Gastroesophageal sphincter (tissue), 4 donors: ENCODE data around the gene ALDH3B1. TPM values are rescaled to one million over a fixed set of nuclear protein-coding genes. Genes with fewer than 3 reads are reported as not detected.

Experiments
- ATAC-seq: fragments of 150-250 bp; one replicate; pipeline ENCODE4 v1.9.1; 2016; ENCODE audit warnings: mild to moderate bottlenecking, moderate library complexity
- H3K27ac ChIP-seq, 4 donors: fragments of 200-600 bp; sonication (generic) in 3 of 4; 1 replicate in 3 of 4; 2 replicates in 1 of 4; pipeline ENCODE4 v1.5.1; 2016 to 2019
- H3K27me3 ChIP-seq: fragments of 200-600 bp; sonication (generic); one replicate; pipeline ENCODE4 v1.5.1; 2019
- H3K36me3 ChIP-seq, 2 donors: fragments of 200-600 bp; sonication (generic); one replicate each; pipeline ENCODE4 v1.5.1; 2019; ENCODE audit warnings: control low read depth in 1 of 2
- H3K4me1 ChIP-seq, 3 donors: fragments of 200-600 bp; sonication (generic); 1 replicate in 2 of 3; 2 replicates in 1 of 3; pipeline ENCODE4 v1.5.1; 2016 to 2019; ENCODE audit warnings: control low read depth in 2 of 3
- H3K4me3 ChIP-seq, 2 donors: fragments of 200-600 bp; sonication (generic); one replicate each; pipeline ENCODE4 v1.5.1; 2019; ENCODE audit warnings: mild to moderate bottlenecking in 1 of 2, moderate library complexity in 1 of 2
- H3K9me3 ChIP-seq, 3 donors: fragments of 200-600 bp; sonication (generic); one replicate each; pipeline ENCODE4 v1.5.1; 2017 to 2019; ENCODE audit warnings: control low read depth in 2 of 3
- EP300 ChIP-seq: sonication (generic); formaldehyde crosslinking; IDR thresholded peaks from one replicate; pipeline ENCODE4 v1.6.1; 2017; ENCODE audit warnings: antibody characterized with exemption, mild to moderate bottlenecking
- POLR2A ChIP-seq, 2 donors: fragments of 450-650 bp; IDR thresholded peaks; one replicate each; pipeline ENCODE4 v1.6.1; 2017; ENCODE audit warnings: antibody characterized with exemption in 2 of 2, mild to moderate bottlenecking in 2 of 2, moderate library complexity in 1 of 2
- POLR2AphosphoS5 ChIP-seq: sonication (generic); formaldehyde crosslinking; IDR thresholded peaks from one replicate; pipeline ENCODE4 v1.6.1; 2017; ENCODE audit warnings: antibody characterized with exemption
- WGBS, 2 donors: methylation state at CpG; one replicate each; pipeline ENCODE4 v1.1.5; 2018; ENCODE audit warnings: low coverage in 1 of 2; 5-methylcytosine and 5-hydroxymethylcytosine counted together
- total RNA-seq, 4 donors: library from RNA; depleted of rRNA; stranded (reverse); fragments of >200 nt; gene quantifications; one replicate each; pipeline ENCODE4 v1.1.0, GENCODE V29; 2016
- TF ChIP-seq, protein P1 (sequence below), 4 experiments: fragments of 200-600 bp in 2 of 4; fragments of 450-650 bp in 2 of 4; sonication (generic) in 1 of 4; IDR thresholded peaks; one replicate each; pipeline ENCODE4 v1.5.1; 2017 to 2019; ENCODE audit warnings: antibody characterized with exemption in 4 of 4, mild to moderate bottlenecking in 2 of 4, moderate library complexity in 2 of 4

ALDH3B1 gene
- total RNA-seq, 4 donors from 2014 or later = 6.4 to 15.1 (median 11.2) TPM

- no peaks in the 10 kb centered on the region for H3K9me3 ChIP-seq
- whole genome bisulfite sequencing, 2 donors = 87% methylated on average over 2 of the region's 3 CpGs; no CpG with 5 or more reads in 1 of the 2 donors
- no peaks in the 10 kb centered on the region for H3K27me3 ChIP-seq
- no peak overlapping the region for H3K4me3 ChIP-seq
- H3K4me1 ChIP-seq = no peaks in the 10 kb centered on the region
- H3K27ac ChIP-seq = no peak overlapping the region
- no peak for ATAC-seq
- peaks cover 0 to 100% of the 10 kb centered on the region in 2 donors for H3K36me3 ChIP-seq
- TF ChIP-seq, protein P1, sequence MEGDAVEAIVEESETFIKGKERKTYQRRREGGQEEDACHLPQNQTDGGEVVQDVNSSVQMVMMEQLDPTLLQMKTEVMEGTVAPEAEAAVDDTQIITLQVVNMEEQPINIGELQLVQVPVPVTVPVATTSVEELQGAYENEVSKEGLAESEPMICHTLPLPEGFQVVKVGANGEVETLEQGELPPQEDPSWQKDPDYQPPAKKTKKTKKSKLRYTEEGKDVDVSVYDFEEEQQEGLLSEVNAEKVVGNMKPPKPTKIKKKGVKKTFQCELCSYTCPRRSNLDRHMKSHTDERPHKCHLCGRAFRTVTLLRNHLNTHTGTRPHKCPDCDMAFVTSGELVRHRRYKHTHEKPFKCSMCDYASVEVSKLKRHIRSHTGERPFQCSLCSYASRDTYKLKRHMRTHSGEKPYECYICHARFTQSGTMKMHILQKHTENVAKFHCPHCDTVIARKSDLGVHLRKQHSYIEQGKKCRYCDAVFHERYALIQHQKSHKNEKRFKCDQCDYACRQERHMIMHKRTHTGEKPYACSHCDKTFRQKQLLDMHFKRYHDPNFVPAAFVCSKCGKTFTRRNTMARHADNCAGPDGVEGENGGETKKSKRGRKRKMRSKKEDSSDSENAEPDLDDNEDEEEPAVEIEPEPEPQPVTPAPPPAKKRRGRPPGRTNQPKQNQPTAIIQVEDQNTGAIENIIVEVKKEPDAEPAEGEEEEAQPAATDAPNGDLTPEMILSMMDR (IDR thresholded peaks at IDR 0.05) = no peak
- TF ChIP-seq POLR2AphosphoS5 (no peak), EP300 (no peak), POLR2A (IDR thresholded peaks at IDR 0.05) (no peak)
These were observed 56.6 kb downstream of the ALDH3B1 start for GRCh38 chr11:68066742-68067141.

GRCh38 chr11:68067991-68068390, 57.9 kb downstream of the ALDH3B1 start:
- Histone ChIP-seq H3K4me3 (no peak overlapping the region), H3K27me3 (no peaks in the 10 kb centered on the region), H3K36me3 (peaks cover 0 to 100% of the 10 kb centered on the region in 2 donors), H3K27ac (no peak overlapping the region), H3K4me1 (no peaks in the 10 kb centered on the region), H3K9me3 (no peaks in the 10 kb centered on the region)
- WGBS, 2 donors = 83 to 89% methylated on average over 4 to 5 of the region's 5 CpGs
- ATAC-seq = no peak
- no peak for TF ChIP-seq EP300
- TF ChIP-seq, protein P1 (IDR thresholded peaks at IDR 0.05) = no peak
- no peak for TF ChIP-seq POLR2A (IDR thresholded peaks at IDR 0.05)
- TF ChIP-seq POLR2AphosphoS5 = no peak

GRCh38 chr11:68071281-68072048, 61.3 kb downstream of the ALDH3B1 start:
- no peaks in the 10 kb centered on the region for H3K9me3 ChIP-seq
- no peak overlapping the region for H3K27ac ChIP-seq
- no peak for TF ChIP-seq POLR2AphosphoS5
- TF ChIP-seq EP300 = no peak
- TF ChIP-seq POLR2A (IDR thresholded peaks at IDR 0.05) = no peak
- TF ChIP-seq, protein P1 (IDR thresholded peaks at IDR 0.05) = no peak
- no peaks in the 10 kb centered on the region for H3K4me1 ChIP-seq
- no peak overlapping the region for H3K4me3 ChIP-seq
- no peaks in the 10 kb centered on the region for H3K27me3 ChIP-seq
- no CpG with 5 or more reads among the region's 3 CpGs for WGBS, 2 donors
- no peak for ATAC-seq
- peaks cover 0 to 89% of the 10 kb centered on the region in 2 donors for H3K36me3 ChIP-seq

DNA sequence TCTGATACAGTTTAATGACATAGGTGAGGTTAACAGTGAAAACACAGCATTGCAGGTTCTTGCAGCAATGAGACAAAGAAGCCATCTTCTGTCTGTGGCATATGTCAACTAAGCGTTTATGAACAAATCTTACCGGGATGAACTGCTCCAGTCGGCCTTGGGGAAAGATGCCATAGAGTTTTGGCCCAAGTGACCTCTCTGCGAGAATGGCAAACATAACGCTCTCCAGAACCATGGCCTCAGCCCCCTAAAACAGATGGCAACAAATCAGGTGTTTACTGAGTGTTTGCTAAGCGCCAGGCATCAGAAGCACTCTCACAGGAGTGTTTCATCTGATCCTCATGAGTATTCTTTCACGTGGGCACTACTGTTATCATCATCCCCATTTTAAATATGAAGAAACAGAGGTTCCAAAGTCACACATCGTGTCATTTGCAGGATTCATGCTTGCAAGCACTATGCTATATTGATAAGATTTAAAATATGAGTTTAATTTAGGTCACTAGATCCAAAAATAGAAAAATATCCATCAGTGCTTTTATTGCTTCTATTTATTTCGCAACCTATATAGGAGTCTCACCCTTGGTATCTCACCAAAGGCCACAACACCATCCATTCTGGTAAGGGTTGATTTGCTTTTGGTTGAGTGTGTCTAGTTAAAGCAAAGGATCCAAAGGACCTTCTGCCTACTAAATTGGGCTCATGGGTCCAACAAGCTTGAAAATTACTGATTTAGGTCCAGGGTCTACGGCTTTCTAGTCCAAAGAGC, 64.6 kb downstream of the ALDH3B1 start:
- H3K36me3 ChIP-seq = peaks cover 0 to 88% of the 10 kb centered on the region in 2 donors

More for the DNA sequence above, 64.6 kb downstream of the ALDH3B1 start:
- H3K27ac ChIP-seq = no peak overlapping the region
- TF ChIP-seq POLR2AphosphoS5 (no peak), EP300 (no peak), POLR2A (IDR thresholded peaks at IDR 0.05) (no peak)
- TF ChIP-seq, protein P1 (IDR thresholded peaks at IDR 0.05) = no peak
- H3K4me3 ChIP-seq = no peak overlapping the region
- no peaks in the 10 kb centered on the region for H3K27me3 ChIP-seq
- no peaks in the 10 kb centered on the region for H3K9me3 ChIP-seq
- 85 to 96% methylated on average over 6 to 8 of the region's 10 CpGs for WGBS, 2 donors
- ATAC-seq = no peak
- no peaks in the 10 kb centered on the region for H3K4me1 ChIP-seq
